ENCODE data around the gene SRSF8. TPM values are rescaled to one million over a fixed set of nuclear protein-coding genes. Genes with fewer than 3 reads are reported as not detected.

The SRSF8 gene
- total and polyA plus RNA-seq, 2 of the 4 experiments (the other 2 are of a cell fraction) = 3.4 to 14.3 TPM

DNA sequence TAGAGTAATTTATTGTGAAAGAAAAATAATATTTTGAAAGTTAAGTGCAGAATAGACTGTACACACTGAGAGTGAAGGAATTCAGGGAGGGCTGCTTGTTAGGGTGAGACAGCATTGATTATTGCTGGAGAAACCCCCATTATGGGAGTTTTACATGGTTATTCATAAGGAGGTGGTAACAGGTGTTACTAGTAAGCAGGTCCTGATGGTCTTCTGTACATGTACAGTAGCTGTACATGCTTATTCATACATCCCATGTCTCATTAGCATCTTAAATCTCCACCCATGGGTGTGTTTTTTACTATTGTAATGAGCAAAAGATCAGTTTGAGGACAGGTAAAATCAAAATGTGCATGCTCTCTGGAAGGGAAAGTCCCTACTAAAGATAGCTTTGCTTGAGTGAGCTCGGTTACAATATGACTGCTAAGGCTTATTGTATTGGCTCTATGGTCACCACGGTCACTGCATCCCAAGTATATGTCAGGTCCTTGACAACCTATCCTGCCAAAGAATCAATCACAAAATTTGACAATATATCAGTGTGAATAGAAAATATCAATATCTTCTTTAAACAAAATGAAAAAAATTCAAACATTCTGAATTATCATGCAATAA lies 11.3 kb upstream of the SRSF8 start:
- H3K27ac ChIP-seq (ENCODE audit: insufficient read depth, low read length) = no peak overlapping the region
- DNase-seq (no peak), ATAC-seq (ENCODE audit: low read depth) (no peak)
- no peak overlapping the region for H3K4ac ChIP-seq (ENCODE audit: low read depth, low read length)
- no peaks in the 10 kb centered on the region for H3K9me3 ChIP-seq (ENCODE audit: control insufficient read depth, insufficient read depth, low read length)
- WGBS, 2 experiments (ENCODE audit: extremely low coverage in 2 of 2, insufficient read length in 1 of 2) = no CpG with 5 or more reads among the region's 2 CpGs
- ChIA-PET CTCF (interaction anchor here (3.7 kb wide), 1 partner anchor 12 kb away, joined by 16 read pairs; the partner anchor contains the start of gene SRSF8), POLR2A (ENCODE audit: unreplicated experiment) (no interaction called here)
- H3K36me3 ChIP-seq (ENCODE audit: control insufficient read depth, insufficient read depth, low read length) = no peaks in the 10 kb centered on the region
- 0 out of 2 replicates have a peak, but pooled peaks cover 3% of the 10 kb centered on the region for H3K9me1 ChIP-seq (ENCODE audit: insufficient read depth, low read length)
- H3K14ac ChIP-seq (replicated peaks; ENCODE audit: low read depth, low read length) = no peak overlapping the region
- no peak overlapping the region for H3K4me3 ChIP-seq (ENCODE audit: insufficient read depth, low read depth, low read length)
- H2BK15ac ChIP-seq (ENCODE audit: low read depth, low read length) = no peak overlapping the region
- no peak overlapping the region for H4K8ac ChIP-seq (ENCODE audit: low read depth in 2 of 2, low read length in 2 of 2)
- no peak overlapping the region for H3K56ac ChIP-seq (ENCODE audit: extremely low read depth, insufficient read depth, low read length)
- peaks cover 16% of the 10 kb centered on the region for H3K27me3 ChIP-seq (ENCODE audit: control insufficient read depth, insufficient read depth, low read length)
- intact Hi-C loops (cut with micrococcal nuclease) = no loop called here
- TF ChIP-seq RFX5 (IDR thresholded peaks at IDR 0.05; ENCODE audit: low read depth, low read length) (no peak), MXI1 (IDR thresholded peaks at IDR 0.05; ENCODE audit: borderline replicate concordance, low read depth, low read length) (no peak), CEBPB (IDR thresholded peaks at IDR 0.05; ENCODE audit: low read depth, low read length) (no peak)
- TF ChIP-seq, protein P1, sequence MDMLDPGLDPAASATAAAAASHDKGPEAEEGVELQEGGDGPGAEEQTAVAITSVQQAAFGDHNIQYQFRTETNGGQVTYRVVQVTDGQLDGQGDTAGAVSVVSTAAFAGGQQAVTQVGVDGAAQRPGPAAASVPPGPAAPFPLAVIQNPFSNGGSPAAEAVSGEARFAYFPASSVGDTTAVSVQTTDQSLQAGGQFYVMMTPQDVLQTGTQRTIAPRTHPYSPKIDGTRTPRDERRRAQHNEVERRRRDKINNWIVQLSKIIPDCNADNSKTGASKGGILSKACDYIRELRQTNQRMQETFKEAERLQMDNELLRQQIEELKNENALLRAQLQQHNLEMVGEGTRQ (IDR thresholded peaks at IDR 0.05; ENCODE audit: low read depth, low read length) = no peak
- TF ChIP-seq, protein P2, sequence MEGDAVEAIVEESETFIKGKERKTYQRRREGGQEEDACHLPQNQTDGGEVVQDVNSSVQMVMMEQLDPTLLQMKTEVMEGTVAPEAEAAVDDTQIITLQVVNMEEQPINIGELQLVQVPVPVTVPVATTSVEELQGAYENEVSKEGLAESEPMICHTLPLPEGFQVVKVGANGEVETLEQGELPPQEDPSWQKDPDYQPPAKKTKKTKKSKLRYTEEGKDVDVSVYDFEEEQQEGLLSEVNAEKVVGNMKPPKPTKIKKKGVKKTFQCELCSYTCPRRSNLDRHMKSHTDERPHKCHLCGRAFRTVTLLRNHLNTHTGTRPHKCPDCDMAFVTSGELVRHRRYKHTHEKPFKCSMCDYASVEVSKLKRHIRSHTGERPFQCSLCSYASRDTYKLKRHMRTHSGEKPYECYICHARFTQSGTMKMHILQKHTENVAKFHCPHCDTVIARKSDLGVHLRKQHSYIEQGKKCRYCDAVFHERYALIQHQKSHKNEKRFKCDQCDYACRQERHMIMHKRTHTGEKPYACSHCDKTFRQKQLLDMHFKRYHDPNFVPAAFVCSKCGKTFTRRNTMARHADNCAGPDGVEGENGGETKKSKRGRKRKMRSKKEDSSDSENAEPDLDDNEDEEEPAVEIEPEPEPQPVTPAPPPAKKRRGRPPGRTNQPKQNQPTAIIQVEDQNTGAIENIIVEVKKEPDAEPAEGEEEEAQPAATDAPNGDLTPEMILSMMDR (conservative IDR thresholded peaks at IDR 0.05; ENCODE audit: low read depth, low read length) = no peak
- no peak overlapping the region for H3K23ac ChIP-seq (ENCODE audit: low read depth, low read length)
- H2BK20ac ChIP-seq (ENCODE audit: low read depth, low read length) = no peak overlapping the region
- no TSS peak for BruUV-seq (replicated peaks)
- in situ Hi-C loops (cut with MboI; ENCODE audit: low sequenced_read_pairs) = loop anchor here (25.0 kb wide), 1 partner anchor 1382 kb away; no protein-coding TSS in a partner anchor
- no peak overlapping the region for H2AK5ac ChIP-seq (ENCODE audit: low read depth, low read length)
- dilution Hi-C loops (cut with HindIII; ENCODE audit: low sequenced_read_pairs, unreplicated experiment) = no loop called here
- H3K4me1 ChIP-seq (ENCODE audit: control insufficient read depth, insufficient read depth, low read length) = no peaks in the 10 kb centered on the region
- no peak overlapping the region for H4K91ac ChIP-seq (ENCODE audit: insufficient read depth, low read depth, low read length)
- H3K79me1 ChIP-seq (ENCODE audit: low read depth in 1 of 2, low read length in 2 of 2) = no peaks in the 10 kb centered on the region
- no peak overlapping the region for H3K4me2 ChIP-seq (ENCODE audit: low read depth, low read length)
- H2AK9ac ChIP-seq (replicated peaks; ENCODE audit: low read depth, low read length, poor library complexity) = no peak overlapping the region
- H2BK120ac ChIP-seq (ENCODE audit: low read depth, low read length) = no peak overlapping the region
- no peak overlapping the region for H2AFZ ChIP-seq (replicated peaks; ENCODE audit: low read length, poor library complexity)
- no peaks in the 10 kb centered on the region for H4K20me1 ChIP-seq (ENCODE audit: insufficient read depth, low read length)
- H3K18ac ChIP-seq (ENCODE audit: low read depth, low read length) = no peak overlapping the region
- no peak overlapping the region for H3K9ac ChIP-seq (ENCODE audit: low read depth, low read length)
- H4K5ac ChIP-seq (ENCODE audit: low read depth, low read length) = no peak overlapping the region
- no peak overlapping the region for H2BK5ac ChIP-seq (ENCODE audit: low read depth, low read length, poor library complexity, severe bottlenecking)
